Loucy (cell line): ENCODE data around the gene FGF19.

Experiments
- H2AFZ ChIP-seq: fragments of 200-600 bp; sonication (generic); 2 replicates; pipeline ENCODE4 v1.6.0; 2016; ENCODE audit warnings: antibody characterized with exemption, mild to moderate bottlenecking, low read length, moderate library complexity
- H3F3A ChIP-seq: fragments of 200-600 bp; 2 replicates; pipeline ENCODE4 v1.6.0; 2016; ENCODE audit warnings: antibody characterized with exemption, low read depth, mild to moderate bottlenecking
- H3K27me3 ChIP-seq: fragments of 200-600 bp; sonication (generic); 2 replicates; pipeline ENCODE4 v1.6.1; 2014; ENCODE audit warnings: low read length, mild to moderate bottlenecking; ENCODE audit not compliant: insufficient read depth, poor library complexity, severe bottlenecking
- H3K36me3 ChIP-seq: fragments of 200-600 bp; sonication (generic); 2 replicates; pipeline ENCODE4 v1.6.1; 2016; ENCODE audit warnings: low read length; ENCODE audit not compliant: insufficient read depth
- H3K4me1 ChIP-seq: fragments of 200-600 bp; sonication (generic); 2 replicates; pipeline ENCODE4 v1.5.1; 2014; ENCODE audit warnings: low read length, mild to moderate bottlenecking; ENCODE audit not compliant: insufficient read depth, poor library complexity, severe bottlenecking
- H3K4me2 ChIP-seq: fragments of 200-600 bp; sonication (generic); 2 replicates; pipeline ENCODE4 v1.6.0; 2014; ENCODE audit warnings: antibody characterized with exemption, low read length, low read depth, mild to moderate bottlenecking; ENCODE audit not compliant: poor library complexity, severe bottlenecking
- H3K4me3 ChIP-seq: fragments of 200-600 bp; sonication (generic); 2 replicates; pipeline ENCODE4 v1.5.1; 2014; ENCODE audit warnings: low read length, mild to moderate bottlenecking, mixed read lengths; ENCODE audit not compliant: poor library complexity, severe bottlenecking
- H3K79me2 ChIP-seq: fragments of 200-600 bp; sonication (generic); 2 replicates; pipeline ENCODE4 v1.6.1; 2014; ENCODE audit warnings: low read length; ENCODE audit not compliant: insufficient read depth
- H3K9ac ChIP-seq: fragments of 200-600 bp; sonication (generic); 2 replicates; pipeline ENCODE4 v1.6.0; 2014; ENCODE audit warnings: mild to moderate bottlenecking, low read depth, low read length, moderate library complexity; ENCODE audit not compliant: poor library complexity, severe bottlenecking
- H3K9me2 ChIP-seq: fragments of 200-600 bp; sonication (generic); replicated peaks from 2 replicates; pipeline ENCODE4 v1.6.1; 2016; ENCODE audit warnings: low read depth, low read length, mixed read lengths
- H3K9me3 ChIP-seq: fragments of 200-600 bp; sonication (generic); 2 replicates; pipeline ENCODE4 v1.6.1; 2014; ENCODE audit warnings: mild to moderate bottlenecking, antibody characterized with exemption, low read length, low read depth; ENCODE audit not compliant: insufficient read depth
- H4K20me1 ChIP-seq: fragments of 200-600 bp; sonication (generic); 2 replicates; pipeline ENCODE4 v1.6.0; 2014; ENCODE audit warnings: antibody characterized with exemption, low read length, mild to moderate bottlenecking; ENCODE audit not compliant: insufficient read depth, poor library complexity, severe bottlenecking
- EZH2phosphoT487 ChIP-seq: fragments of 200-600 bp; IDR thresholded peaks from 2 replicates; pipeline ENCODE4 v1.6.1; 2018; ENCODE audit warnings: antibody characterized with exemption, mild to moderate bottlenecking, moderate library complexity, borderline replicate concordance
- TF ChIP-seq, protein P1 (sequence below): fragments of 200-600 bp; sonication (generic); conservative IDR thresholded peaks from 2 replicates; pipeline ENCODE4 v1.5.1; 2014; ENCODE audit warnings: mild to moderate bottlenecking, antibody characterized with exemption, low read length

FGF19 gene

DNA sequence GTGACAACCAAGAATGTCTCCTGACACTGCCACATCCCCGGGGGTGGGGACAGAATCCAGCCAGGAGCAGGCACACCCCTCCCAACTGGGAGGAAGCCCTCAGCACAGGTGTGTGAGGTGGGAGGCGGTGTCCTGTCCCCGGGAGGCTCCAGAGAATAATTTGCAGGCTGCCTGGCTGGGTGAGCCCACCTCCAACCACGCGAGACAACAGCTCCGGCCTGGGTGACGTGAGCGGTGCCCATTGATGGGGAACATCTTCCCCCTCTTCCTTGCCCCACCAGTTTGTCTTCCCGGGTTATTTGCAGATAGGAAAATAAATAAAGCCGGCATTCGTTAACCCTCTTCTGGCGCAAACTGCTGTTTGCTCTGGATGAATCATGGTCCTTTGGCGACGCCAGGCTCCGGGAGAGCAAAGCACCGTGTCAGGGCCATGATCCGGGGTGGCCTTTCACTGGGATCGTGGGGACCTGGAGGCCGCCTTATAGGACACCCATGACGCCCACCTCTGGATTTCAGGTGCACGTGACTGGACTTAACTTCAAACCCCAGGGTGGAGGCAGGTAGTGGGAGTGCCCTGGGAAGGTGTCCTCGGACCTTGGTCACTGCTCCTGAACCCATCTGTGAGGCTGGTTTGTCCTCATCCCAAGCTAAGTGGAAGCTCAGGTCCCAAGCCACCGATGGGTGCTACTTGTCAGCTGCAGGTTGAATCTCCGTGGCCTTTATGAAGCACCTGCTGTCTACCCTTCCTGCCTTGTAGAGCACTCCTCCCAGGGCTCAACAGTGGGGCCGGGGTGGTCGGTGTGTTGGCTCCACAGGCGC lies 49.0 kb downstream of the FGF19 start:
- no peak overlapping the region for H3K4me3 ChIP-seq
- no peaks in the 10 kb centered on the region for H3K79me2 ChIP-seq
- no peaks in the 10 kb centered on the region for H3K36me3 ChIP-seq
- H3K9ac ChIP-seq: no peak overlapping the region
- H3K9me3 ChIP-seq: no peaks in the 10 kb centered on the region
- no peak overlapping the region for H3K4me2 ChIP-seq
- no peaks in the 10 kb centered on the region for H4K20me1 ChIP-seq
- no peak overlapping the region for H2AFZ ChIP-seq
- H3K27me3 ChIP-seq: no peaks in the 10 kb centered on the region
- no peaks in the 10 kb centered on the region for H3K4me1 ChIP-seq
- no peaks in the 10 kb centered on the region for H3F3A ChIP-seq
- no peak for TF ChIP-seq EZH2phosphoT487
- TF ChIP-seq, protein P1, sequence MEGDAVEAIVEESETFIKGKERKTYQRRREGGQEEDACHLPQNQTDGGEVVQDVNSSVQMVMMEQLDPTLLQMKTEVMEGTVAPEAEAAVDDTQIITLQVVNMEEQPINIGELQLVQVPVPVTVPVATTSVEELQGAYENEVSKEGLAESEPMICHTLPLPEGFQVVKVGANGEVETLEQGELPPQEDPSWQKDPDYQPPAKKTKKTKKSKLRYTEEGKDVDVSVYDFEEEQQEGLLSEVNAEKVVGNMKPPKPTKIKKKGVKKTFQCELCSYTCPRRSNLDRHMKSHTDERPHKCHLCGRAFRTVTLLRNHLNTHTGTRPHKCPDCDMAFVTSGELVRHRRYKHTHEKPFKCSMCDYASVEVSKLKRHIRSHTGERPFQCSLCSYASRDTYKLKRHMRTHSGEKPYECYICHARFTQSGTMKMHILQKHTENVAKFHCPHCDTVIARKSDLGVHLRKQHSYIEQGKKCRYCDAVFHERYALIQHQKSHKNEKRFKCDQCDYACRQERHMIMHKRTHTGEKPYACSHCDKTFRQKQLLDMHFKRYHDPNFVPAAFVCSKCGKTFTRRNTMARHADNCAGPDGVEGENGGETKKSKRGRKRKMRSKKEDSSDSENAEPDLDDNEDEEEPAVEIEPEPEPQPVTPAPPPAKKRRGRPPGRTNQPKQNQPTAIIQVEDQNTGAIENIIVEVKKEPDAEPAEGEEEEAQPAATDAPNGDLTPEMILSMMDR: no peak
- H3K9me2 ChIP-seq: no peaks in the 10 kb centered on the region

DNA sequence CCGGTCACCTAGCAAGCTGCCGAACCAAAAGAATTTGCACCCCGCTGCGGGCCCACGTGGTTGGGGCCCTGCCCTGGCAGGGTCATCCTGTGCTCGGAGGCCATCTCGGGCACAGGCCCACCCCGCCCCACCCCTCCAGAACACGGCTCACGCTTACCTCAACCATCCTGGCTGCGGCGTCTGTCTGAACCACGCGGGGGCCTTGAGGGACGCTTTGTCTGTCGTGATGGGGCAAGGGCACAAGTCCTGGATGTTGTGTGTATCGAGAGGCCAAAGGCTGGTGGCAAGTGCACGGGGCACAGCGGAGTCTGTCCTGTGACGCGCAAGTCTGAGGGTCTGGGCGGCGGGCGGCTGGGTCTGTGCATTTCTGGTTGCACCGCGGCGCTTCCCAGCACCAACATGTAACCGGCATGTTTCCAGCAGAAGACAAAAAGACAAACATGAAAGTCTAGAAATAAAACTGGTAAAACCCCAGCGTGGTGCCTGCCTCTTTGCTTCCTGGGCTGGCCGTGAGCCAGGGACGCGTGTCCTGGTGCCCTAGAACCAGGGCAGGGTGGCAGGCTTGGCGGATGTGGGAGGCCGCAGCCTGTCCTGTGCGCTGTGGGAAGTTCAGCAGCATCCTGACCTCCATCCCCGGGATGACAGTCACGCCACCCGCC lies 49.7 kb downstream of the FGF19 start:
- Histone ChIP-seq H3K9me2 (no peaks in the 10 kb centered on the region), H2AFZ (no peak overlapping the region), H3K9me3 (no peaks in the 10 kb centered on the region), H3K4me1 (no peaks in the 10 kb centered on the region), H3F3A (no peaks in the 10 kb centered on the region), H3K79me2 (no peaks in the 10 kb centered on the region), H4K20me1 (no peaks in the 10 kb centered on the region), H3K27me3 (no peaks in the 10 kb centered on the region), H3K4me2 (no peak overlapping the region), H3K9ac (no peak overlapping the region), H3K36me3 (no peaks in the 10 kb centered on the region), H3K4me3 (no peak overlapping the region)
- TF ChIP-seq, protein P1: no peak
- TF ChIP-seq EZH2phosphoT487: no peak

DNA sequence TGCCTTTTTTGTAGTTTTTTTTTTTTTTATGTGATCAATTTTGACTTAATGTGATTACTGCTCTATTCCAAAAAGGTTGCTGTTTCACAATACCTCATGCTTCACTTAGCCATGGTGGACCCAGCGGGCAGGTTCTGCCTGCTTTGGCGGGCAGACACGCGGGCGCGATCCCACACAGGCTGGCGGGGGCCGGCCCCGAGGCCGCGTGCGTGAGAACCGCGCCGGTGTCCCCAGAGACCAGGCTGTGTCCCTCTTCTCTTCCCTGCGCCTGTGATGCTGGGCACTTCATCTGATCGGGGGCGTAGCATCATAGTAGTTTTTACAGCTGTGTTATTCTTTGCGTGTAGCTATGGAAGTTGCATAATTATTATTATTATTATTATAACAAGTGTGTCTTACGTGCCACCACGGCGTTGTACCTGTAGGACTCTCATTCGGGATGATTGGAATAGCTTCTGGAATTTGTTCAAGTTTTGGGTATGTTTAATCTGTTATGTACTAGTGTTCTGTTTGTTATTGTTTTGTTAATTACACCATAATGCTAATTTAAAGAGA lies 50.3 kb downstream of the FGF19 start:
- H3K36me3 ChIP-seq: no peaks in the 10 kb centered on the region
- no peak overlapping the region for H3K9ac ChIP-seq
- H3K4me1 ChIP-seq: no peaks in the 10 kb centered on the region
- no peaks in the 10 kb centered on the region for H4K20me1 ChIP-seq
- no peaks in the 10 kb centered on the region for H3K27me3 ChIP-seq
- TF ChIP-seq EZH2phosphoT487: no peak
- TF ChIP-seq, protein P1: no peak
- H3K9me3 ChIP-seq: no peaks in the 10 kb centered on the region
- H3K4me3 ChIP-seq: no peak overlapping the region
- H3F3A ChIP-seq: no peaks in the 10 kb centered on the region
- no peak overlapping the region for H3K4me2 ChIP-seq
- no peaks in the 10 kb centered on the region for H3K79me2 ChIP-seq
- H2AFZ ChIP-seq: no peak overlapping the region
- H3K9me2 ChIP-seq: no peaks in the 10 kb centered on the region
